HG03108 (cell line): ENCODE measurements around the gene ASIC1.
A peak's percentile ranks its signal among the peaks of the same experiment; 100 is the strongest.
"Not testable (repeated sequence)": the region's sequence is repeated elsewhere in the genome, so short reads cannot be mapped to it uniquely, and the experiment has no call there.

Experiments
- ATAC-seq: cut with Tn5 transposase; IDR thresholded peaks from one replicate; pipeline ENCODE4 v1.9.1; 2021; ENCODE audit warnings: moderate library complexity; ENCODE audit not compliant: unreplicated experiment

ASIC1 gene

DNA sequence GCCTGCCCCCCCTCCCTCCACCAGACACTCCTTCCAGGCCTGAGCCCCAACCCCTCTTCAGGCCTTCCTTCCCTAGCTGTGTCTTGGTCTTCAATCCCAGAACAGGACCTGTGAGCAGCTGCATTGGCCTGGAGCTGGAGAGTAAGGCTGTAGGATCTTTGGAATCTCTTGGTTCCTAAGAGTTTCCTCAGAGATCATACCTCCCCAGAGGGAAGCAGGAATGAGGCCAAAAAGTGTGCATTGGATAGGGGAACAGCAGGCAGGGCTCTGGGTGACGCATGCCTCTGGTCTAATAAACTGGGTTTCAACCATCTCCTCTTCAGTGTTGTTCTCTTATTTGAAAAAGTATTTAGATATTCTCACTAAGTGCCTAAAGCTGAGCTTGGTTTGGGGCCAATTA, 25.9 kb downstream of the ASIC1 start:
- no peak for ATAC-seq

GRCh38 chr12:50084409-50084774, 27.0 kb downstream of the ASIC1 start:
- ATAC-seq = not testable (repeated sequence)

GRCh38 chr12:50084775-50085614, 27.6 kb downstream of the ASIC1 start, which contains the start of gene SMARCD1:
Gene SMARCD1 (plus strand): TSS chr12:50085342. CDS start chr12:50085370, 28 bp downstream.
- peak; percentile 84 for ATAC-seq

- no peak for ATAC-seq
Measured at GRCh38 chr12:50085615-50086072, 28.2 kb downstream of the ASIC1 start.

DNA sequence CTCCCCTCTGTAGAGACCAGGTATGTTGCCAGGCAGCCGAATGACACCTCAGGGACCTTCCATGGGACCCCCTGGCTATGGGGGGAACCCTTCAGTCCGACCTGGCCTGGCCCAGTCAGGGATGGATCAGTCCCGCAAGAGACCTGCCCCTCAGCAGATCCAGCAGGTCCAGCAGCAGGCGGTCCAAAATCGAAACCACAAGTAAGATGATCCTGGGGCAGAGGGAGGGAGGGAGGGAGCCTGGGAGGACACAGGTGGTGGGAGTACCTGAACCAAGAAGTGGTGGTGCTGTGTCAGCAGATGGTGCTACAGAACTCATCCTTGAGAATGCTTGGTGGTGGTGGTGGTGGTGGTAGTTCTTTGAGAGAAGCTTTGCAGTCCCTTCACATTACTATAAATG, 28.8 kb downstream of the ASIC1 start:
- ATAC-seq = no peak

GRCh38 chr12:50087151-50087550, 29.8 kb downstream of the ASIC1 start:
- no peak for ATAC-seq

DNA sequence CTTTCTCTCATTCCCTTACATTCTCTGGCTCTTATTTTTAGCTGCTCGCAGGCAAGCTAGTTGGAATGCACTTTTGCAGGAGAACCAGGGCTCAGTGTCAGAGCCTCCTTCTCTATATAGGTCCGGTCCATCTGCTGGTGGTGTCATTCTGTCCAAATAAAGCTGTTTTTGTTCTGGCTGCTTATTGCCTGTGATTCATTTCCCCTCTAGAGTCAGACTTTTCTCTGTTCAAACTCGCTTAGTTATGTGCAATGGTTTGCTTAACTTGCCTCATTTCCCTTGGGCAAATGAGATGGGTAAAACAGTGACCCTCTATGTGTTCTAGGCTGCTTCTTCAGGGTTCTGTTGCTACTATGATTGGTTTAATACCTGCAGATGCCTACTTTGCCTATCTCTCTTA, 30.6 kb downstream of the ASIC1 start:
- no peak for ATAC-seq

DNA sequence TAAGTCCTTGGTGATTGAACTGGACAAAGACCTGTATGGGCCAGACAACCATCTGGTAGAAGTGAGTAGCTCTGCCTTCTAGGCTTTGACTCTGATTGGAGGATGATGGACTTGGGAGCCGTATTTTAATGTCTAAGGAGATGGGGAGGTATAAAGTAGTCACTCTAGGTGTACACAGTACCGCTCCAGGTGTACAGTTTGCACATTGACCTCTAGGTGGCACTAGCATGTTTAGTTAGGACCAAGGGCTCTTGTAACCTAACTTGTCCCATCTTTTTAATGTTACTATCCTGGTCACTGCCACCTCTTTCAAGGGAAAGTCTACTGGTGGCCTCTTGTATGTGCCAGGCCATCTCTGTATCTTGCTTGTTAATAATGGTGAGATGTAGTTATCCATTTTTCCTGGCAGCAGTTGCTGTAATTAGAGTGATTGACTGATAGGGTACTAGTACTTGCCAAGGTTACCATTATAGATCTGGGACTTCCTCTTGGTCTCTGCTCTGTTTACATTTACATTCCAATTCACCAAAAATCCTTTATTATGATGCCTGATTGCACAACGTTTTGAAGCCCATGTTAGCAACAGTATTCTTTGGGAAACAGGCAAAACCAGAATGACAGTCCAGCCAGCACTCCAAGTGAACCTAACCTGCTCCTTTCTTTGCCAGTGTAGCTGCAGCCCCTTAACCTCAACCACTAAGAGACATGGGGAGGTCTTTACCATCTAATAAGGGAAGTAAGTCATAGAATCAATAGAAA, 31.4 kb downstream of the ASIC1 start:
- ATAC-seq = no peak

- ATAC-seq = no peak
Measured at GRCh38 chr12:50089730-50090129, 32.3 kb downstream of the ASIC1 start.

GRCh38 chr12:50090391-50090790, 33.0 kb downstream of the ASIC1 start:
- no peak for ATAC-seq

DNA sequence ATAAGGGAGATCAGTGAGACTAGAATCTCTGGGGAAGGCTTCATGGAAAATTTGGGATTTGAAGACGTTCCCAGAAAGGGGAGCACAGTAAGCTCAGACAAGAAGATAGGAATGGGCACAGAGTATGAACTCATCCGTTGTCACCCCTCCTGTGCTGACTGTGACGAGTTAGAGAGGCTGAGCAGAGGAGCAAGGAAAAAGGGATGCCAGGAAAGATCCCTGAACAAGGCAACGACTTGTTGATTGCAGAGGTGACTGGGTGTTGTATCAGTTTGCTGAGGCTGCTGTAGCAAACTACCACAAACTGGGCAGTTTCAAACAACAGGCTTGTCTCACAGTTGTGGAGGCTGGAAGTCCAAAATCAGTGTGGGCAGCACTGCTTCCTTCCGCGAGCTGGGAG, 40.6 kb downstream of the ASIC1 start:
- ATAC-seq = no peak

DNA sequence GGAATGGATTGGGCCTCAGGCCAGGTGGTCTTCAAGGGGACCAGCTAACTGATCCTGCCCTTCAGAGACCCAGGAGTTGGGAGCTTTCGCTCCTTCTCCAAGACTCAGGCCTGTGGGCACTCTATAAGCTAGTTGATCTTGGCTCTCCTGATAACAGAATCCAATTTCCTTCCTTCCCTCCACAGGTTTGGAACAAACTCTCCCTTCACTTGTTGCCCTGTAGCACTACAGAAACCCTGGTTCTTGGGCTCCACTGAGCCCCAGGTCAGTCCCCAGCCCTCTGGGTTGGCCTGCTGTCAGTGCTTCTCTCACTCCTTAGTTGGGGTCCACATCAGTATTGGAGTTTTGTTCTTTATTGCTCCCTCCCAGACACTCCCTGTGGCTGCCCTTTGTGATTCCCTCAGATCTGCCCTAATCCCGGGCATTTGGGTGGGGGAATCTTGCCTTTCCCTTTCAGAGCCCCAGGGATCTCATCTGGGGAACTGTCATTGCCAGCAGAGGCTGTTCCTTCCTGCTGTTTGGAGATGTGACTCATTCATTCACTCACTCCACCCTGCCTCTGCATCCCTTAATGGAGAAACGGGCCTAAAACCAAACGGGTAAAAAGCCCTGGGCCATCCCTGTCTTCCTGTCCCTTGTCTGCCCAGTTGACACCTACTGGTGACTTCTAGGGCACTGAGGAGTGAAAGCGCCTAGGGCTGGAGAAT, 42.1 kb downstream of the ASIC1 start:
- no peak for ATAC-seq

DNA sequence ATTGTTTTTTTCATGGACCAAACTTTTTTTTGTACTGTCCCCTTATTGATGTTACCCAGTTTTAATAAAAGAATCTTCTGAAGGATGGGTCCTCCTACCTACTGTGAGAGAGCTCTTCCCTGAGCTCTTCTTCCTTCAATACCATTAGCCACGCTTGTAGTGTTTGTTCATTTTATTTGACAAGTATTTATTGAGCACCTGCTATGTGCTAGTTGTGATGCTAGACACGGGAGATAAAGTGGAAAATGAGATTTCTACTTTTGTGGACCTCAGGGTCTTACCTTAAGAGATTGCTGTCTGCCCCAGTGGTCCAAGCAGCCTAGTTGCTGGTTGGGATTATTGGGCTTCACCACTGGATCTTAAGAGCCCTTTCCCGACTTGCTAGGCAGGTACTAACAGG, 43.2 kb downstream of the ASIC1 start:
- ATAC-seq = no peak

DNA sequence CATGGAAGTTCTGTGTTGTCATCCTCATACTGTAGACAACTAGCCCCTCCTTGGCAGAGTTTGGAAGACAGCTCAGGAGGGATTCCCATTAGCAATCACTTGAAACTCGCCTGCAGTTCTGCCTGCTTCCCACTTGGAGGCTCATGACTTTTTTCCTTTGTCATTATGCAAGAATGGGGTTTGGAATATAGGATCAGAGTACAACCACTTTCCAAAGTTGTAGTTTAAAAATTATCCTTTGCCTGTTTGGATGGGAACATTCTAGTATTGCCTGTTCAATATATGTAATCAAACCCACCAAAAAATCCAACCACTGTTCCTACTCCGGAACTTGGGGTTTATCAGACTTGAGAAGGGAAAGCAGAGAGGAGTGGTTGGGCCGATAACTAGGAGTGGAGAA, 44.3 kb downstream of the ASIC1 start:
- no peak for ATAC-seq

DNA sequence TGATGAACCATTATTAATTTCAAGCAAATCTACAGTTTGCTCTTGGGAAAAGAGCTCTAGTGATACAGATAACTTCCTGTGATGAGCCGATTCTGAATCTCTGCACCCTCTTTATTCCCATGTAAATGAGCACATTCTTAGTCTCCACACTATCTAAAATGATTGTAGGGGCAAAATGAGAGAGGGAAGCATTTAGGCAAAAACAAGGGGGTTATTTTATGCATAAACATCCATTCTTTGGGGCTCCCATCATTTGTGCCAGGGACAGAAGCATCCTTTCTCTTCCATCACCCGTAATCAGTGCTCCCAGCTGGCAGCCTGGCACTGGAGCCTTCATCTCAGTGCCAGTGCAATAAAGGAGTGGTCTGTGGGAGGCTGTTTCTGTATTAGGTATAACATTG, 44.7 kb downstream of the ASIC1 start:
- no peak for ATAC-seq

DNA sequence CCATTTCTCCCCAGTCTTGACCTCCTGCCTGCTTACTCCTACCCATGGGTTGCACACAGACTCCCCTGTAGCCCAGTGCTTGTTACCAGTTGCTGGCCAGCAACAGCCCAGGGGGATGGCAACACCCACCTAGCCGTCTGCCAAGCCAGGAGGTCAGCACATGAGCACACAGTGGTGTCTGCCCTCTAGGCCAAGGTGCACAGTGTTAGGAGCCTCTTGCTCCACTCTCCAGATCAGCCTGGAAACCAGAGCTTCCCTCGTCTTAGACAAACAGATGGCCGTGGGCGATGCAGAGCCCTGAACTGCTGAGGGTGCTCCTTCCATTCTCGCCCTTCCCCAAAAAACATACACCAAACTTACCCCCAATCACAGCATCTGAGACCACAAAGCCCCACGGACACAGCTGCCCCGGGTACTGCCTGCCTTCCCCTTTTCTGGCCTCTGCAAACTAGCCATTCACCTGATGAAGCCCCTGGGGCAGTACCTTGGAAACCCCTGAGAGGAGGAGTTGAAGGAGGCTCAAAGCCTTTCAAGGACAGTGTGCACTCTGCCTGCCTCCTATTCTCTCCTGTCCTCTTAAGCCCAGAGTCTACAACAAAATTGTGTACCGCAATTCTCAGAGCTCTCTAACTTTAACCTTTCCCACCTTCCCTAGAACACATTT, 45.4 kb downstream of the ASIC1 start:
- no peak for ATAC-seq

- no peak for ATAC-seq
Measured at GRCh38 chr12:50103351-50103750, 46.0 kb downstream of the ASIC1 start.

DNA sequence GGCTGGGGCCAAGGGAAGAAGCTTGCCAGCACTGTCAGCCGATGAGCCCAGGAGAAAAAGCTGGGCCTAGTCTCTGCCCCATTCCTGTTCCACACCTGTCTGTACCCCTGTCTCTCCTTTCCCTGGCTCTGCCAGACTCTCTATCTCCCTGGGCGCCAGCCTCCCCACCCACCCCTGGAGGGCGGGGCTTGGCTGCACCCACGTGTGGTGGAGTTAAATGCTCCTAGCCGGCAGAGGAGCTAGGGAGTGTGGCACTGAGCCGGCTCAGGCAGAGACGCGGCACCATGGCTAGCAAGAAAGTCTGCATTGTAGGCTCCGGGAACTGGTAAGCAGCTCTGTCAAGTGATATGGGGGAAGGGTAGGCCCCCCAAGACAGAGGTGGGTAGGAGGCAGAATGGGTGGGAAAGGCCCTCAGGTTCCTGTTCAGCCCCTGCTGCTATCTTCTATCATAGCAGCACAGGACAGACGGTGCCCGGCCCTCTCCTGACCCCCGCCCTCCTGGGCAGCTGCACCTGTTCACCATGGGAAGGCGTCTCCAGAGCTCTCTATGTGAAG, 46.4 kb downstream of the ASIC1 start, which contains the start of gene GPD1:
TSS of gene GPD1 (plus strand) at position 242 of the 555 bp plus-strand sequence. CDS start at position 285, 43 bp downstream.
- ATAC-seq = no peak

DNA sequence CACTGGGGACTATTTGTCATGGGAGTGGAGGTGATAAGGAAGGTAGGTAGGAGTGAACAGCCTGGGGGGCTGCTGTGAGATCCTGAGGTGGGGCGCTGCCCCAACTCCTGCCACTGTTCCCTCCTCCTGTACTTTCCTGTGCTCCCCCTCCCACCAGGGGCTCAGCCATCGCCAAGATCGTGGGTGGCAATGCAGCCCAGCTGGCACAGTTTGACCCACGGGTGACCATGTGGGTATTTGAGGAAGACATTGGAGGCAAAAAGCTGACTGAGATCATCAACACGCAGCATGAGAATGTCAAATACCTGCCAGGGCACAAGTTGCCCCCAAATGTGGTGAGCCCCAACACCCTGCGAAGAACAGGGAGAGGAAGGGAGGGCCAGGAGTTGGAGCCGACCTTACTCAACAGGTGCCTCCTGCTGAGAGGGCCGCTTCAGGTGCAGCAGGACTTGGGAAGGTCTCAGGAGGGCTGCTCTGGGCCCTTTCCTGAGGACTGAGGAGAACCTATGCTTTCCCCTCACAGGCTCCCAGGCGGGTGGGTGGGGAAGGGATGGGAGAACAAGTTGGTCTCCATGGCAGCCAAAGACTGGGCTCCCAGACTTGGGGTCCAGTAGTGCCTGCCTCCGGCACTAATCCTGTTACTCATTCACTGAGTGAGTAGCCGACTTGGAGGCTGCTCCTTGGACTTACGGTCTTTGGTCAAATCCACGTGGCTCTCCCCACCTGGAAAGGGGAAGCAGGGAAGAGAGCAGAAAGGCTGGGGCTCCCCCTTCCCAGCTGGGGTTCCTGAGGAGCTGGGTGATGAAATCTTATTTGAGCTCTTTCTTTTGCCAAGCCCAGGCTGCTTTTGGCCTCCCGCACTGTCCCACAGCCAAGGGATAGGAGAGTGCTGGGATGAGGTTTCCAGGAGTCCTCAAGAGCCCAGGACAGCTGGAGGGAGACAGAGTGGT, 47.3 kb downstream of the ASIC1 start:
- no peak for ATAC-seq
